CD14-positive monocyte (primary cell): ENCODE measurements around the gene KRT35. TPM values are rescaled to one million over a fixed set of nuclear protein-coding genes. Genes with fewer than 3 reads are reported as not detected.
A peak's percentile ranks its signal among the peaks of the same experiment; 100 is the strongest.

Source experiments
- DNase-seq, 3 donors: peaks; one replicate each; pipeline ENCODE4 v3.0.0-alpha.2; 2011 to 2022
- H2AFZ ChIP-seq: 2 replicates; pipeline ENCODE4 v1.6.0; 2012; ENCODE audit warnings: mild to moderate bottlenecking, low read depth, low read length, inconsistent platforms; ENCODE audit not compliant: insufficient read depth, poor library complexity, severe bottlenecking
- H3K27ac ChIP-seq, 2 donors: 1 replicate in 1 of 2; 2 replicates in 1 of 2; pipeline ENCODE4 v1.5.1; 2012 to 2013; ENCODE audit warnings: low read length in 2 of 2, control low read depth in 1 of 2, inconsistent platforms in 1 of 2, low read depth in 1 of 2, mild to moderate bottlenecking in 1 of 2
- H3K27me3 ChIP-seq, 2 donors: one replicate each; pipeline versions ENCODE4 v1.6.0 to v1.6.1; 2011 to 2013; ENCODE audit warnings: low read length in 2 of 2; ENCODE audit not compliant: control insufficient read depth in 2 of 2, insufficient read depth in 2 of 2
- H3K36me3 ChIP-seq, 2 donors: replicated peaks in 1 of 2; 1 replicate in 1 of 2; 2 replicates in 1 of 2; pipeline versions ENCODE4 v1.5.1 to v1.6.1; 2012 to 2013; ENCODE audit warnings: low read length in 2 of 2, control low read depth in 1 of 2, inconsistent platforms in 1 of 2, mild to moderate bottlenecking in 1 of 2; ENCODE audit not compliant: insufficient read depth in 2 of 2, control insufficient read depth in 1 of 2
- H3K4me1 ChIP-seq, 2 donors: 1 replicate in 1 of 2; 2 replicates in 1 of 2; pipeline versions ENCODE4 v1.5.1 to v1.6.1; 2012 to 2013; ENCODE audit warnings: low read length in 2 of 2, control low read depth in 1 of 2, inconsistent platforms in 1 of 2, mild to moderate bottlenecking in 1 of 2, moderate library complexity in 1 of 2; ENCODE audit not compliant: insufficient read depth in 2 of 2, control insufficient read depth in 1 of 2
- H3K4me2 ChIP-seq: replicated peaks from 2 replicates; pipeline ENCODE3; 2012; ENCODE audit warnings: low read length, moderate library complexity, mild to moderate bottlenecking; ENCODE audit not compliant: poor library complexity, severe bottlenecking; ENCODE audit errors: extremely low read depth
- H3K4me3 ChIP-seq, 3 experiments: fragments of 200-600 bp in 1 of 3; sonication (generic) in 1 of 3; replicated peaks in 1 of 3; 1 replicate in 2 of 3; 2 replicates in 1 of 3; pipeline ENCODE4 v1.5.1; 2011 to 2013; ENCODE audit warnings: low read length in 3 of 3, mild to moderate bottlenecking in 3 of 3, control low read depth in 2 of 3, low read depth in 2 of 3, inconsistent platforms in 1 of 3, moderate library complexity in 1 of 3
- H3K79me2 ChIP-seq: 2 replicates; pipeline ENCODE4 v1.6.0; 2012; ENCODE audit warnings: mild to moderate bottlenecking, control low read depth, inconsistent platforms, low read length, moderate library complexity; ENCODE audit not compliant: insufficient read depth
- H3K9ac ChIP-seq: 2 replicates; pipeline ENCODE4 v1.6.0; 2017; ENCODE audit warnings: low read length, mild to moderate bottlenecking; ENCODE audit not compliant: insufficient read depth, poor library complexity, severe bottlenecking
- H3K9me3 ChIP-seq, 2 donors: replicated peaks in 1 of 2; 1 replicate in 1 of 2; 2 replicates in 1 of 2; pipeline versions ENCODE4 v1.5.1 to v1.6.1; 2012 to 2013; ENCODE audit warnings: low read length in 2 of 2, control low read depth in 1 of 2; ENCODE audit not compliant: control insufficient read depth in 1 of 2, insufficient read depth in 1 of 2
- H4K20me1 ChIP-seq: 2 replicates; pipeline ENCODE4 v1.6.0; 2012; ENCODE audit warnings: mild to moderate bottlenecking, low read length, control low read depth, moderate library complexity; ENCODE audit not compliant: insufficient read depth
- H3K27ac Mint-ChIP-seq, 7 donors: one replicate each; pipeline ENCODE4 v1.8.0; 2020; ENCODE audit warnings: mild to moderate bottlenecking in 7 of 7, mixed read lengths in 7 of 7, moderate library complexity in 6 of 7, inconsistent platforms in 2 of 7
- H3K27me3 Mint-ChIP-seq, 3 donors: one replicate each; pipeline ENCODE4 v1.8.0; 2021 to 2022; ENCODE audit warnings: low read depth in 3 of 3, mild to moderate bottlenecking in 3 of 3, mixed read lengths in 3 of 3, moderate library complexity in 3 of 3, inconsistent platforms in 1 of 3
- H3K36me3 Mint-ChIP-seq, 2 donors: one replicate each; pipeline ENCODE4 v1.8.0; 2020; ENCODE audit warnings: mixed read lengths in 2 of 2, inconsistent platforms in 1 of 2, mild to moderate bottlenecking in 1 of 2
- H3K4me1 Mint-ChIP-seq: one replicate; pipeline ENCODE4 v1.8.0; 2020; ENCODE audit warnings: mild to moderate bottlenecking, mixed read lengths
- H3K4me3 Mint-ChIP-seq, 2 donors: one replicate each; pipeline ENCODE4 v1.8.0; 2020; ENCODE audit warnings: mild to moderate bottlenecking in 2 of 2, mixed read lengths in 2 of 2, moderate library complexity in 1 of 2
- H3K9me3 Mint-ChIP-seq, 7 donors: one replicate each; pipeline ENCODE4 v1.8.0; 2020 to 2022; ENCODE audit warnings: mixed read lengths in 7 of 7, mild to moderate bottlenecking in 6 of 7, moderate library complexity in 6 of 7, inconsistent platforms in 2 of 7
- WGBS: methylation state at CpG from one replicate; pipeline ENCODE4 v1.1.5; 2013; ENCODE audit warnings: missing lambda C conversion rate; ENCODE audit not compliant: insufficient coverage; 5-methylcytosine and 5-hydroxymethylcytosine counted together
- intact Hi-C, 2 donors: fragments of 100-400 bp; cut with micrococcal nuclease; formaldehyde crosslinking; loops; one replicate each; pipeline versions ENCODE4 v1.15.0 to v1.15.1; 2023
- polyA plus RNA-seq, 3 donors: library from polyadenylated mRNA; depleted of rRNA in 1 of 3; unstranded in 2 of 3; stranded (reverse) in 1 of 3; fragments of 300-500 nt in 2 of 3; fragments of >200 nt in 1 of 3; fragmentation: Illumina TruSeq in 2 of 3; gene quantifications; 1 replicate in 2 of 3; 2 replicates in 1 of 3; pipeline ENCODE4 v1.2.3, GENCODE V29; 2012 to 2021
- TF ChIP-seq, protein P1 (sequence below): fragments of 200-600 bp; IDR thresholded peaks from one replicate; pipeline ENCODE4 v1.8.0; 2022; ENCODE audit warnings: antibody characterized with exemption, mild to moderate bottlenecking

Gene KRT35
- polyA plus RNA-seq, 3 donors, result not detected

DNA sequence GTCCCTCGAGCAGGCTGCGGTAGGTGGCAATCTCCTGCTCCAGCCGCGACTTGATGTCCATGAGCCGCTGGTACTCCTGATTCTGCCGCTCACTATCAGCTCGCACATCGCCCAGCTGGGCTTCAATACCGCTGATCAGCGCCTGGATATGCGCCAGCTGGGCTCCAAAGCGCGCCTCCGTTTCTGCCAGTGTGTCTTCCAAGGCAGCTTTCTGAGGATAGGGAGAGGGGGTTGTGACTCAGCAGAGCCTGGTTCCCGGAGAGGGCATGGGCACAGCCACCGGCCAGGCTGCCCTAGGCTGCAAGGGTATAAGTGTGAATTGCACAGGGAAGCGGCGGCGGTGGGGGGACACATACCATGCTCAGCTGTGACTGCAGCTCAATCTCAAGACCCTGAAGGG lies 42.8 kb upstream of the KRT35 start:
- Histone ChIP-seq H3K27ac (no peak overlapping the region), H3K9me3 (peaks cover 0 to 21% of the 10 kb centered on the region in 2 donors), H3K4me2 (no peak overlapping the region), H3K4me1 (peaks cover 15 to 21% of the 10 kb centered on the region in 2 donors), H3K36me3 (no peaks in the 10 kb centered on the region), H3K4me3 (no peak overlapping the region), H3K9ac (no peak overlapping the region), H2AFZ (no peak overlapping the region), H3K79me2 (no peaks in the 10 kb centered on the region), H3K27me3 (peaks cover 17 to 40% of the 10 kb centered on the region in 2 donors), H4K20me1 (no peaks in the 10 kb centered on the region)
- peaks cover 14% of the 10 kb centered on the region for H3K4me1 Mint-ChIP-seq
- H3K9me3 Mint-ChIP-seq, result peaks cover 0 to 11% (median 5%) of the 10 kb centered on the region in 7 donors
- 90% methylated on average over 19 of the region's 19 CpGs for WGBS
- TF ChIP-seq, protein P1, sequence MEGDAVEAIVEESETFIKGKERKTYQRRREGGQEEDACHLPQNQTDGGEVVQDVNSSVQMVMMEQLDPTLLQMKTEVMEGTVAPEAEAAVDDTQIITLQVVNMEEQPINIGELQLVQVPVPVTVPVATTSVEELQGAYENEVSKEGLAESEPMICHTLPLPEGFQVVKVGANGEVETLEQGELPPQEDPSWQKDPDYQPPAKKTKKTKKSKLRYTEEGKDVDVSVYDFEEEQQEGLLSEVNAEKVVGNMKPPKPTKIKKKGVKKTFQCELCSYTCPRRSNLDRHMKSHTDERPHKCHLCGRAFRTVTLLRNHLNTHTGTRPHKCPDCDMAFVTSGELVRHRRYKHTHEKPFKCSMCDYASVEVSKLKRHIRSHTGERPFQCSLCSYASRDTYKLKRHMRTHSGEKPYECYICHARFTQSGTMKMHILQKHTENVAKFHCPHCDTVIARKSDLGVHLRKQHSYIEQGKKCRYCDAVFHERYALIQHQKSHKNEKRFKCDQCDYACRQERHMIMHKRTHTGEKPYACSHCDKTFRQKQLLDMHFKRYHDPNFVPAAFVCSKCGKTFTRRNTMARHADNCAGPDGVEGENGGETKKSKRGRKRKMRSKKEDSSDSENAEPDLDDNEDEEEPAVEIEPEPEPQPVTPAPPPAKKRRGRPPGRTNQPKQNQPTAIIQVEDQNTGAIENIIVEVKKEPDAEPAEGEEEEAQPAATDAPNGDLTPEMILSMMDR, result no peak
- intact Hi-C loops, result no loop called here
- peaks cover 2 to 3% of the 10 kb centered on the region in 2 donors for H3K36me3 Mint-ChIP-seq
- H3K4me3 Mint-ChIP-seq, result no peak overlapping the region
- H3K27me3 Mint-ChIP-seq, result peaks cover 38 to 50% (median 41%) of the 10 kb centered on the region in 3 donors
- no peak for DNase-seq
- peak overlapping the region in 1 of 7 donors; percentile 43 for H3K27ac Mint-ChIP-seq

DNA sequence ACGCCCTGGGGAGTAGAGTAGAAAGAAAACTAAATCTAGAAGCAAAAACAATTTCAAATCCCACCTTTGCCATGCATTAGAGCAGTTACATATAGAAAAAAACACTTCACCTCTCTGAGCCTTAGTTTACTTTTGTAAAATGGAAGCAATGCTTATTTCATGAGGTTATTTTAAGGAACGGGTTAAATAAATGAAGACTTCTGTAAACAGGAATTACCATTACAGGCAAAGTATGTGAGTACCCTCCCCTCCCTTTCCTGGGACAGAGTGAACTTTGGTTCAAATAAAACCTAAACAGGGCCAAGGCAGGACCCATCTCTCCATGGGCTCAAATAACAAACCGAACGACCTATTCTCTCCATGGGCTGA lies 42.3 kb upstream of the KRT35 start:
- Histone ChIP-seq H3K27me3 (peaks cover 13 to 35% of the 10 kb centered on the region in 2 donors), H3K9ac (no peak overlapping the region), H3K79me2 (no peaks in the 10 kb centered on the region), H2AFZ (no peak overlapping the region), H3K4me3 (no peak overlapping the region), H3K4me2 (no peak overlapping the region), H4K20me1 (no peaks in the 10 kb centered on the region), H3K27ac (no peak overlapping the region), H3K4me1 (peaks cover 15 to 21% of the 10 kb centered on the region in 2 donors), H3K36me3 (no peaks in the 10 kb centered on the region), H3K9me3 (peaks cover 0 to 17% of the 10 kb centered on the region in 2 donors)
- Mint-ChIP-seq H3K27ac (no peak overlapping the region), H3K36me3 (no peaks in the 10 kb centered on the region), H3K4me3 (no peak overlapping the region), H3K27me3 (peaks cover 32 to 47% (median 35%) of the 10 kb centered on the region in 3 donors), H3K9me3 (peaks cover 0 to 11% (median 2%) of the 10 kb centered on the region in 7 donors), H3K4me1 (peaks cover 12% of the 10 kb centered on the region)
- intact Hi-C loops, result no loop called here
- TF ChIP-seq, protein P1, result no peak
- no peak for DNase-seq
- WGBS, result no CpG with 5 or more reads among the region's 4 CpGs
